Nephron progenitor cell (in vitro differentiated cells): ENCODE results near the gene INTS11.

ENCODE experiments used
- DNase-seq: peaks from one replicate; pipeline ENCODE4 v3.0.0; 2021
- H3K27ac Mint-ChIP-seq: 2 replicates; pipeline ENCODE4 v1.8.0; 2021; ENCODE audit warnings: mild to moderate bottlenecking, moderate library complexity, mixed read lengths
- H3K27me3 Mint-ChIP-seq: 2 replicates; pipeline ENCODE4 v1.8.0; 2021; ENCODE audit warnings: mild to moderate bottlenecking, low read depth, mixed read lengths; ENCODE audit not compliant: poor library complexity
- H3K36me3 Mint-ChIP-seq: 2 replicates; pipeline ENCODE4 v1.8.0; 2021; ENCODE audit warnings: low read depth, mixed read lengths
- H3K4me1 Mint-ChIP-seq: 2 replicates; pipeline ENCODE4 v1.8.0; 2021; ENCODE audit warnings: mixed read lengths
- H3K4me3 Mint-ChIP-seq: 2 replicates; pipeline ENCODE4 v1.8.0; 2021; ENCODE audit warnings: mild to moderate bottlenecking, moderate library complexity, mixed read lengths
- H3K9me3 Mint-ChIP-seq: 2 replicates; pipeline ENCODE4 v1.8.0; 2021; ENCODE audit warnings: mild to moderate bottlenecking, moderate library complexity, mixed read lengths
- TF ChIP-seq, protein P1 (sequence below): fragments of 200-600 bp; sonication (generic); IDR thresholded peaks from 2 replicates; pipeline ENCODE4 v1.5.0; 2021; ENCODE audit warnings: antibody characterized with exemption

INTS11 gene

GRCh38 chr1:1278620-1279019 is 45.8 kb downstream of the INTS11 start:
- Mint-ChIP-seq H3K27ac (no peak overlapping the region), H3K4me3 (no peak overlapping the region), H3K36me3 (no peaks in the 10 kb centered on the region), H3K9me3 (no peaks in the 10 kb centered on the region), H3K27me3 (no peaks in the 10 kb centered on the region), H3K4me1 (peaks cover 26% of the 10 kb centered on the region)
- TF ChIP-seq, protein P1, sequence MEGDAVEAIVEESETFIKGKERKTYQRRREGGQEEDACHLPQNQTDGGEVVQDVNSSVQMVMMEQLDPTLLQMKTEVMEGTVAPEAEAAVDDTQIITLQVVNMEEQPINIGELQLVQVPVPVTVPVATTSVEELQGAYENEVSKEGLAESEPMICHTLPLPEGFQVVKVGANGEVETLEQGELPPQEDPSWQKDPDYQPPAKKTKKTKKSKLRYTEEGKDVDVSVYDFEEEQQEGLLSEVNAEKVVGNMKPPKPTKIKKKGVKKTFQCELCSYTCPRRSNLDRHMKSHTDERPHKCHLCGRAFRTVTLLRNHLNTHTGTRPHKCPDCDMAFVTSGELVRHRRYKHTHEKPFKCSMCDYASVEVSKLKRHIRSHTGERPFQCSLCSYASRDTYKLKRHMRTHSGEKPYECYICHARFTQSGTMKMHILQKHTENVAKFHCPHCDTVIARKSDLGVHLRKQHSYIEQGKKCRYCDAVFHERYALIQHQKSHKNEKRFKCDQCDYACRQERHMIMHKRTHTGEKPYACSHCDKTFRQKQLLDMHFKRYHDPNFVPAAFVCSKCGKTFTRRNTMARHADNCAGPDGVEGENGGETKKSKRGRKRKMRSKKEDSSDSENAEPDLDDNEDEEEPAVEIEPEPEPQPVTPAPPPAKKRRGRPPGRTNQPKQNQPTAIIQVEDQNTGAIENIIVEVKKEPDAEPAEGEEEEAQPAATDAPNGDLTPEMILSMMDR, result no peak
- DNase-seq, result no peak

DNA sequence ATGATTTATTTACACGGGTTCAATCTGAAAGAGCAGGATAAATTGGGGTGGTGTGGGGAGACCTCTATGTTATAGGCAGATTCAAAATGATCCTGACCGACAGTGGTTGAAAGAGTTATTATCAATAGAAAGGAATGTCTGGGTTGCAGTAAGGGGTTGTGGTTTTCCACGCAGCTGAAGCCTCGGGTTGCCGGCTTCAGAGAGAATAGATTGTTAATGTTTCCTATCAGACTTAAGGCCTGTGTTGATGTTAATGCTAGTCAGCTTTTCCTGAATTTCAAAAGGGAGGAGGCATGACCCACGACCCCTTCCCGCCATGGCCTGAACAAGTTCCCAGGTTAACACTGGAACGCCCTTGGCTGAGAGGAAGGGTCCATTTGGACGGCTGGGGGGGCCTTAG is 48.6 kb downstream of the INTS11 start:
- Mint-ChIP-seq H3K4me1 (peaks cover 37% of the 10 kb centered on the region), H3K27me3 (no peaks in the 10 kb centered on the region), H3K9me3 (no peaks in the 10 kb centered on the region), H3K4me3 (peak overlapping the region; percentile 15), H3K27ac (no peak overlapping the region), H3K36me3 (no peaks in the 10 kb centered on the region)
- TF ChIP-seq, protein P1, result no peak
- no peak for DNase-seq

DNA sequence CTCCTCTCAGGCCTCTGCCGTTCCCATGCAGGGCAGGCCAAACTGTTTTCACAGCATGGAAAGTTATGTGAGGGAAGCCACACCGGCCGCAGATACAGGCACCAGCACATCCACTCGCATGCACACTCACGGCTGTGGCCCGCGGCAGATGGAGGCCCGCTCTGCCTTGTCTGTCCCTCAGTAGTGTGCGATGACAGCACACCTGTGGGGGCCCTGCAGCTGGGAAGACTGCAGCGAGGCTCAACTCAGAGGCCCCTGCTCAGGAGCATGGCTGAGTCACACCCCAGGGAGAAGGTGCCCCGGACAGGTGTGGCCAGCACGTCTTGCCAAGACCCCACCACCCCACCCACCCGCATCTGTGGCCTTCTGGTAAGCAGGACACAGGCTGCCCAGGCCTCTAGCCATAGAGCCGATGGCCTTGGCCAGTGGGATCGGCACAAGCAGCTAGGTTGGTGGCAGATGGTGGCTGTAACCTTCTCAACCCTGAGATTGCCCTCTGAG is 49.5 kb downstream of the INTS11 start:
- no peak overlapping the region for H3K27ac Mint-ChIP-seq
- TF ChIP-seq, protein P1, result no peak
- H3K9me3 Mint-ChIP-seq, result no peaks in the 10 kb centered on the region
- DNase-seq, result no peak
- peaks cover 45% of the 10 kb centered on the region for H3K4me1 Mint-ChIP-seq
- H3K4me3 Mint-ChIP-seq, result peak overlapping the region; percentile 80
- H3K36me3 Mint-ChIP-seq, result peaks cover 7% of the 10 kb centered on the region
- H3K27me3 Mint-ChIP-seq, result peaks cover 3% of the 10 kb centered on the region

DNA sequence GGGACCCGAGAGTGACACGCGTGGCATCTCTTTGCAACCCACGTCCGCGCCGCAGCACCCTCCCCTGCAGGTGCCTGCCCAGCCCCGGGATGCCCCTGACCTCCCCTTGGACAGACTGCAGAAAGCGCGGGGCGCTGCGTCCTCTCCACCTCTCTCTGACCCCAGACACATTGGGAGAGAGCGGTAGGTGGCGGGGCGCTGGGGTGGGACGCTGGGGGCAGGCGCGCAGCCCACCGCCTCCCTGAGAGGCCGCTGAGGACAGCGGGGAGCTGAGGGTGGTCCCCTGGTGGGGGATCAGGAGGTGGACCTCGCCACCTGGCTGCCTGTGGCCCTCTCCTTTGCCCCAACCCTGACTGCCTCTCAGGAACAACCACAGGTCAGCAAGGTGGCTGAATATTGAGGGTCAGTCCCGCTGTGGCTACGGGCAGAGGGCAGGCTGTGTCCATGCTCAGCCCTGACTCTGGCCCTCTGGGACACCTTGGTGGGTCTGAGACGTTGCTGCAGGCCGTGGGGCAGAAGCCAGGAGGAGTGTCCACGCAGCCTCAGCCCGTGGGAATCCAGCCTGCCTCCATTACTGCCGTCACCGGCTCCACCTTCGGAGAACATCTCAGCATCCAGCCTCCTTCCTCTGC is 50.0 kb downstream of the INTS11 start:
- peak overlapping the region; percentile 80 for H3K4me3 Mint-ChIP-seq
- H3K4me1 Mint-ChIP-seq, result peaks cover 49% of the 10 kb centered on the region
- H3K27ac Mint-ChIP-seq, result no peak overlapping the region

GRCh38 chr1:1273512-1274298 is 50.8 kb downstream of the INTS11 start, which contains the start of gene UBE2J2:
UBE2J2 (minus strand) TSS chr1:1273854; CDS start chr1:1267992, 5,862 bp downstream.
- H3K4me1 Mint-ChIP-seq, result peaks cover 49% of the 10 kb centered on the region
- H3K36me3 Mint-ChIP-seq, result peaks cover 10% of the 10 kb centered on the region
- no peak within 1 kb of the TSS for H3K27ac Mint-ChIP-seq
- no peaks in the 10 kb centered on the region for H3K9me3 Mint-ChIP-seq
- H3K4me3 Mint-ChIP-seq, result peak within 1 kb of the TSS; percentile 88
- TF ChIP-seq, protein P1, result no peak
- peaks cover 3% of the 10 kb centered on the region for H3K27me3 Mint-ChIP-seq
- DNase-seq, result peak; percentile 95

More for the DNA sequence above, 50.0 kb downstream of the INTS11 start:
- H3K9me3 Mint-ChIP-seq, result no peaks in the 10 kb centered on the region
- H3K27me3 Mint-ChIP-seq, result peaks cover 3% of the 10 kb centered on the region
- H3K36me3 Mint-ChIP-seq, result peaks cover 10% of the 10 kb centered on the region
- no peak for DNase-seq
- TF ChIP-seq, protein P1, result no peak
